Mesendoderm (in vitro differentiated cells): Measurements from ENCODE around the gene PPP2R2C.

Experiments used
- DNase-seq: peaks from one replicate; pipeline ENCODE4 v3.0.0; 2013
- H2AK5ac ChIP-seq: 2 replicates; pipeline ENCODE4 v1.6.1; 2013; ENCODE audit warnings: low read length, inconsistent platforms
- H2BK120ac ChIP-seq: 2 replicates; pipeline ENCODE4 v1.6.1; 2013; ENCODE audit warnings: low read depth, mild to moderate bottlenecking, low read length, moderate library complexity, mixed read lengths
- H2BK15ac ChIP-seq: replicated peaks from 2 replicates; pipeline ENCODE4 v1.6.1; 2013; ENCODE audit warnings: low read depth, mild to moderate bottlenecking, moderate library complexity
- H2BK5ac ChIP-seq: 2 replicates; pipeline ENCODE4 v1.6.1; 2013; ENCODE audit warnings: low read length, inconsistent platforms
- H3K18ac ChIP-seq: 2 replicates; pipeline ENCODE4 v1.6.1; 2013; ENCODE audit warnings: mild to moderate bottlenecking, low read length, mixed read lengths
- H3K23ac ChIP-seq: one replicate; pipeline ENCODE4 v1.6.1; 2013; ENCODE audit warnings: low read length
- H3K27ac ChIP-seq: 2 replicates; pipeline ENCODE4 v1.5.1; 2013; ENCODE audit warnings: low read depth, mild to moderate bottlenecking, inconsistent platforms, low read length, moderate library complexity
- H3K27me3 ChIP-seq: 2 replicates; pipeline ENCODE4 v1.6.1; 2013; ENCODE audit warnings: low read length, control low read depth, mild to moderate bottlenecking, inconsistent platforms; ENCODE audit not compliant: insufficient read depth, poor library complexity
- H3K36me3 ChIP-seq: 2 replicates; pipeline ENCODE4 v1.6.1; 2013; ENCODE audit warnings: low read length, inconsistent platforms; ENCODE audit not compliant: control insufficient read depth, insufficient read depth
- H3K4ac ChIP-seq: one replicate; pipeline ENCODE4 v1.6.1; 2013; ENCODE audit warnings: low read depth, mild to moderate bottlenecking, low read length, moderate library complexity
- H3K4me1 ChIP-seq: 2 replicates; pipeline ENCODE4 v1.6.1; 2013; ENCODE audit warnings: low read depth, low read length, inconsistent platforms; ENCODE audit not compliant: control insufficient read depth
- H3K4me2 ChIP-seq: 2 replicates; pipeline ENCODE4 v1.6.1; 2013; ENCODE audit warnings: low read length
- H3K4me3 ChIP-seq: 2 replicates; pipeline ENCODE4 v1.5.1; 2013; ENCODE audit warnings: mild to moderate bottlenecking, low read length
- H3K56ac ChIP-seq: one replicate; pipeline ENCODE4 v1.6.1; 2013; ENCODE audit warnings: low read length
- H3K79me1 ChIP-seq: 2 replicates; pipeline ENCODE4 v1.6.1; 2013; ENCODE audit warnings: low read length, inconsistent platforms
- H3K79me2 ChIP-seq: 2 replicates; pipeline ENCODE4 v1.6.1; 2013; ENCODE audit warnings: mild to moderate bottlenecking, low read length; ENCODE audit not compliant: control insufficient read depth, insufficient read depth
- H3K9ac ChIP-seq: 2 replicates; pipeline ENCODE4 v1.6.1; 2013; ENCODE audit warnings: low read length, inconsistent platforms
- H4K5ac ChIP-seq: one replicate; pipeline ENCODE4 v1.6.1; 2013; ENCODE audit warnings: low read length
- H4K8ac ChIP-seq: one replicate; pipeline ENCODE4 v1.6.1; 2013; ENCODE audit warnings: low read depth, mild to moderate bottlenecking, control low read depth, low read length, moderate library complexity
- WGBS: extraction: QIAGEN DNeasy Blood & Tissue Kit; methylation state at CpG from one replicate; pipeline ENCODE4 v1.1.7; 2013; ENCODE audit warnings: low lambda C conversion rate, missing lambda C conversion rate; ENCODE audit not compliant: insufficient coverage; ENCODE audit errors: extremely low coverage; 5-methylcytosine and 5-hydroxymethylcytosine counted together

PPP2R2C gene

DNA sequence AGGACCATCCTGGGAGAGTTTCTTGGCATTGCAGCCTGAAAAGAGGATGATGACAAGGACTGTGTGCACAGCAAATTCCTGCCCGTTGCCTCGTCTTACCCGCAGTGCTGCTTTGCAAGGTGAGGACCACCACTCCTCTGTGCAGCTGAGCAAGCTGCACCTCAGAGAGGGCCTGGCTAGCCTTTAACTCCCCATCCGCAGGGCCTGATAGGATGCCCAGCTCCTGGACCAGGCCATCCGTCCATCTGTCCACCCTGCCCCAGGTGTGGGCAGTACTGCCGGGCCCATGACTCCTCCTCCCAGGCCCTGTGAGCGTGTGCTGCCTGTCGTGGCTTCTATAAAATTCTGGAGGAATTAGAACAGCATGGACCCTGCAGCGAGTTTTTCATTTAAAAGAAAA is 43.9 kb upstream of the PPP2R2C start:
- no peak for DNase-seq
- Histone ChIP-seq H3K56ac (no peak overlapping the region), H3K4me3 (no peak overlapping the region), H3K23ac (no peak overlapping the region), H3K18ac (no peak overlapping the region), H2BK120ac (no peak overlapping the region), H3K36me3 (no peaks in the 10 kb centered on the region), H3K4me2 (no peak overlapping the region), H3K79me1 (no peaks in the 10 kb centered on the region), H3K4me1 (no peaks in the 10 kb centered on the region), H3K4ac (no peak overlapping the region), H4K8ac (no peak overlapping the region), H3K27me3 (no peaks in the 10 kb centered on the region), H3K27ac (no peak overlapping the region), H3K79me2 (no peaks in the 10 kb centered on the region), H2BK15ac (no peak overlapping the region), H3K9ac (no peak overlapping the region), H4K5ac (no peak overlapping the region), H2BK5ac (no peak overlapping the region), H2AK5ac (no peak overlapping the region)
- no CpG with 5 or more reads among the region's 9 CpGs for WGBS

DNA sequence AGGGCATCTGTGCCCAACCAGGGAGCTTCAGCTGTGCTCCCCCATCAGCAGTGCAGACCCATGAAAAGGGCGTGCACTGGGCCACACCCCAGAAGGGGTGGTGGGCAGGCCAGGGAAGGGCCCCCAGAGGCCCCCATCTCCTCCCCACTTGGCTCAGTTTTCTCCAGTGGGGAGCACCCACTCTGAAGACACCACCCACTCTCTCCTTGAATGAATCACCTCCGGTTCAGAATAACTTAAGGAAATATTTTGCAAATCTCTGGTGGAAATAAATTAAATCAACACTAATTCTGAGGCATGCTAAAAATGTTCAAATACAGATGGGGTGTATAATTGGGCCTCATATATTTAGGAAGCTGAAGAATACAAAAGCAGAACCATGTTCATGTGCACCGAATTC is 41.3 kb upstream of the PPP2R2C start:
- Histone ChIP-seq H3K9ac (no peak overlapping the region), H3K18ac (no peak overlapping the region), H3K56ac (no peak overlapping the region), H3K79me2 (no peaks in the 10 kb centered on the region), H3K4me1 (no peaks in the 10 kb centered on the region), H2AK5ac (no peak overlapping the region), H4K8ac (no peak overlapping the region), H2BK120ac (no peak overlapping the region), H2BK15ac (no peak overlapping the region), H3K23ac (no peak overlapping the region), H3K4me2 (no peak overlapping the region), H2BK5ac (no peak overlapping the region), H3K4ac (no peak overlapping the region), H3K27me3 (no peaks in the 10 kb centered on the region), H3K79me1 (no peaks in the 10 kb centered on the region), H4K5ac (no peak overlapping the region), H3K4me3 (no peak overlapping the region), H3K27ac (no peak overlapping the region), H3K36me3 (no peaks in the 10 kb centered on the region)
- no CpG with 5 or more reads among the region's 3 CpGs for WGBS
- no peak for DNase-seq

DNA sequence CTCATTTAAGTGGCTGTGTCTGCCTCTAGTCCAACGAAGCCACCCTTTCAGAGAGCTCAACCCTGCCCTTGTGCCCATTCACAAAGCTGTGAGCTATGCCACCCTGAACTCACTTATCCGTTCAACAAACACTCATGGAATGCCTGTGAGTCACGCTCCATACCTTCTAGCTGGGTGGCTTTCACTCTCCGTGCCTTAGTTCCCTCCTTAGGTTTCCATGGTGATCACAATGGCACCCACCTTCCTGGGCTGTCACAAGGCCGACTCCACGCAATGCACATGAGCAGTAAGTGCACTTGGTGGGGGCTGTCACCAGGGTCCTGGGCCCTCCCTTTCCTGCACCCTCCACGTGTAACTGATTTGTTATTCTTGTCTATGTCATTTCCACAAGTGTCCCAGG is 37.2 kb upstream of the PPP2R2C start:
- Histone ChIP-seq H3K4me2 (no peak overlapping the region), H3K4me1 (no peaks in the 10 kb centered on the region), H3K27ac (no peak overlapping the region), H3K79me1 (no peaks in the 10 kb centered on the region), H3K79me2 (no peaks in the 10 kb centered on the region), H3K27me3 (no peaks in the 10 kb centered on the region), H2BK120ac (no peak overlapping the region), H2AK5ac (no peak overlapping the region), H2BK15ac (no peak overlapping the region), H3K9ac (no peak overlapping the region), H3K18ac (no peak overlapping the region), H3K23ac (no peak overlapping the region), H2BK5ac (no peak overlapping the region), H3K4ac (no peak overlapping the region), H3K56ac (no peak overlapping the region), H4K5ac (no peak overlapping the region), H3K36me3 (no peaks in the 10 kb centered on the region), H4K8ac (no peak overlapping the region), H3K4me3 (no peak overlapping the region)
- peak; percentile 43 for DNase-seq
- WGBS: no CpG with 5 or more reads among the region's 7 CpGs

DNA sequence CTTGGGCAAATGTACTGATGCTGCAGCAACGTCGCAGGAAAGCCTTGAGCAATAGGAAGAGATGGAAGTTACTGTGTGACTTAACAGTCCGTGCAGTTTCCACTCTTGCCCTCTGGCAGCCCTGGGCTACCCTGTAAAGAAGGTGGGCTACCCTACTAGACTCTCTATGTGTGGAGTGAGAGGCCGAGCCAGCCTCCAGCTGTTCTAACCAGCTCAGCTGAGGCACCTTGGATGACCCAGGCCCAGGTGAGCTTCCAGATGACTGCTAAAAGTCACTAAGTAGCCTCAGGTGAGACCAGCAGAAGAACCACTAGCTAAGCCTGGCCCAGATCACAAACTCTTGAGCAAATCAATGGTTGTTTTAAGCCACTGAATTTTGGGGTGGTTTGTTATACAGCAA is 34.9 kb upstream of the PPP2R2C start:
- H3K23ac ChIP-seq: no peak overlapping the region
- H3K79me2 ChIP-seq: no peaks in the 10 kb centered on the region
- no peak overlapping the region for H4K8ac ChIP-seq
- H3K36me3 ChIP-seq: no peaks in the 10 kb centered on the region
- no peak overlapping the region for H4K5ac ChIP-seq
- H3K4ac ChIP-seq: no peak overlapping the region
- no peak overlapping the region for H2BK120ac ChIP-seq
- H3K4me3 ChIP-seq: no peak overlapping the region
- H3K4me1 ChIP-seq: no peaks in the 10 kb centered on the region
- no peak for DNase-seq
- no peak overlapping the region for H3K27ac ChIP-seq
- no peak overlapping the region for H3K4me2 ChIP-seq
- H3K79me1 ChIP-seq: no peaks in the 10 kb centered on the region
- H2BK5ac ChIP-seq: no peak overlapping the region
- no peak overlapping the region for H3K56ac ChIP-seq
- H3K9ac ChIP-seq: no peak overlapping the region
- no peak overlapping the region for H2AK5ac ChIP-seq
- no CpG with 5 or more reads among the region's 4 CpGs for WGBS
- H3K18ac ChIP-seq: no peak overlapping the region
- no peak overlapping the region for H2BK15ac ChIP-seq
- H3K27me3 ChIP-seq: no peaks in the 10 kb centered on the region

DNA sequence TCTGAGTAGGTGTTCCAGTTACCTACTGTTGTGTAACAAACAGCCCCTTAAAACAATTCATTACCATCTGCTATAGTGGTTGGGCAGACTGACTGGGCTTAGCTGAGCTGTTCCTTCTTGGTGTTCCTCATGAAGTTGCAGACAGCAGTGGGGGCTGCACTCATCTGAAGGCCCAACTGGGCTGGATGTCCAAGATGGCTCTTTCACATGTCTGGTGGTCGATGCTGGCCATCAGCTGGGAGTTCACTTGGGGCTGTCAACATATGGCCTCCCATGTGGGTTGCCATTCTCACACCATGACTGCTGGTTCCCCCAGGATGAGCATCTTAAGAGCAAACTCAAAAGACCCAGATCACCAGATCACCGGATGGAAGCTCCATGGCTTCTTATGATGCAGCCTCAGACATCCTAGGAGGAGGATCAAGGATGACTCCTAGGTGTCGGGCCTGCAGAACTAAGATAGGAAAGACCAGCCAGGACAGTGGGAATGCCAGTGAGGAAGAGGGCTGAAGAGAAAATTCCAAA is 34.3 kb upstream of the PPP2R2C start:
- H4K5ac ChIP-seq: no peak overlapping the region
- H3K4me1 ChIP-seq: no peaks in the 10 kb centered on the region
- DNase-seq: no peak

DNA sequence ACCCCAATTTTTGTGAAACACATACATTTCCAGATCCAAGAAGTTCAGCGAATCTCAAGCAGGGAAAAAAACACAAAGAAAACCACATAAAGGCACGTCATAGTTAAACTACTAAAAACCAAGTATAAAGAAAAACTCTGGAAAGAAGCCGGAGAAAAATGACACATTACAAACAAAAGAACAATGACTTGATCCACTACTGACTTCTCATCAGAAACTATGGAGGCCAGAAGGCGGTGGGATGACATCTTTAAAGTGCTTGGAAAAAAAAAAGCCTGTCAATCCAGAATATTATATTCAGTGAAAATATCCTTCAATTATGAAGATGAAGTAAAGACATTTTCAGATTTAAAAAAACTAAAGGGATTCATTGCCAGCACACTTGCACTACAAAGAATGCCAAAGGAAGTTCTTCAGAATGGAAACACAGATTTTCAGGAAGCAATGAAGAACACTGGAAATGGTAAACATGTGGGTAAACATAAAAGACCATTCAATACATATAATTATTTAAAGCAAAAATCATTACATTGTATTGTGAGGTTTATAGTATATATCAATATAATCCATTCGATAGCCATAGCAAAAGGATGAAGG is 32.6 kb upstream of the PPP2R2C start:
- no peak overlapping the region for H2AK5ac ChIP-seq
- H3K79me2 ChIP-seq: no peaks in the 10 kb centered on the region
- H2BK120ac ChIP-seq: no peak overlapping the region
- H3K4me2 ChIP-seq: no peak overlapping the region
- no peak overlapping the region for H4K8ac ChIP-seq
- H3K23ac ChIP-seq: no peak overlapping the region
- no peaks in the 10 kb centered on the region for H3K79me1 ChIP-seq
- WGBS: no CpG with 5 or more reads among the region's 5 CpGs
- no peak overlapping the region for H4K5ac ChIP-seq
- no peak overlapping the region for H2BK5ac ChIP-seq
- H2BK15ac ChIP-seq: no peak overlapping the region
- H3K4me1 ChIP-seq: no peaks in the 10 kb centered on the region
- DNase-seq: peak; percentile 35
- H3K4ac ChIP-seq: no peak overlapping the region
- no peaks in the 10 kb centered on the region for H3K36me3 ChIP-seq
- H3K27ac ChIP-seq: no peak overlapping the region
- no peak overlapping the region for H3K9ac ChIP-seq
- no peak overlapping the region for H3K18ac ChIP-seq
- H3K4me3 ChIP-seq: no peak overlapping the region
- no peaks in the 10 kb centered on the region for H3K27me3 ChIP-seq
- H3K56ac ChIP-seq: no peak overlapping the region

More for the DNA sequence above, 34.3 kb upstream of the PPP2R2C start:
- Histone ChIP-seq H3K56ac (no peak overlapping the region), H2AK5ac (no peak overlapping the region), H3K18ac (no peak overlapping the region), H2BK15ac (no peak overlapping the region), H3K9ac (no peak overlapping the region), H2BK120ac (no peak overlapping the region), H2BK5ac (no peak overlapping the region), H3K4me3 (no peak overlapping the region), H3K27ac (no peak overlapping the region), H3K27me3 (no peaks in the 10 kb centered on the region), H3K79me1 (no peaks in the 10 kb centered on the region), H3K4ac (no peak overlapping the region), H4K8ac (no peak overlapping the region), H3K36me3 (no peaks in the 10 kb centered on the region), H3K4me2 (no peak overlapping the region), H3K79me2 (no peaks in the 10 kb centered on the region), H3K23ac (no peak overlapping the region)
- no CpG with 5 or more reads among the region's 3 CpGs for WGBS
